HEK293T (cell line): ENCODE measurements around the gene NACC2.

Experiments
- BHLHE40 ChIP-seq: fragments of 450-650 bp; IDR thresholded peaks from 2 replicates; pipeline ENCODE4 v1.6.1; 2016; ENCODE audit warnings: mild to moderate bottlenecking, moderate library complexity, borderline replicate concordance
- ELF4 ChIP-seq: fragments of 450-650 bp; IDR thresholded peaks from 2 replicates; pipeline ENCODE4 v1.6.1; 2017; ENCODE audit warnings: antibody characterized with exemption
- FOXA1 ChIP-seq: fragments of 450-650 bp; IDR thresholded peaks from 2 replicates; pipeline ENCODE4 v1.6.1; 2016; ENCODE audit warnings: mild to moderate bottlenecking
- FOXK2 ChIP-seq: fragments of 450-650 bp; IDR thresholded peaks from 2 replicates; pipeline ENCODE4 v1.6.1; 2016; ENCODE audit warnings: mild to moderate bottlenecking
- FOXM1 ChIP-seq: fragments of 450-650 bp; IDR thresholded peaks from 2 replicates; pipeline ENCODE4 v1.6.1; 2017; ENCODE audit warnings: mild to moderate bottlenecking, borderline replicate concordance
- NFRKB ChIP-seq: fragments of 450-650 bp; IDR thresholded peaks from 2 replicates; pipeline ENCODE4 v1.6.1; 2016; ENCODE audit warnings: mild to moderate bottlenecking, moderate library complexity
- SP1 ChIP-seq: fragments of 450-650 bp; IDR thresholded peaks from 2 replicates; pipeline ENCODE4 v1.6.1; 2017
- SUZ12 ChIP-seq: fragments of 450-650 bp; IDR thresholded peaks from 2 replicates; pipeline ENCODE4 v1.6.1; 2016; ENCODE audit warnings: mild to moderate bottlenecking
- TARDBP ChIP-seq: fragments of 450-650 bp; IDR thresholded peaks from 2 replicates; pipeline ENCODE4 v1.6.1; 2016
- ZNF384 ChIP-seq: fragments of 450-650 bp; IDR thresholded peaks from 2 replicates; pipeline ENCODE4 v1.6.1; 2016

GRCh38 chr9:136142859-136143214 lies 47.7 kb upstream of the NACC2 start:
- TF ChIP-seq FOXK2 (no peak), SP1 (no peak), NFRKB (no peak), BHLHE40 (no peak), ZNF384 (no peak), ELF4 (no peak), SUZ12 (no peak), FOXA1 (no peak), FOXM1 (no peak), TARDBP (no peak)
